Loucy (cell line): ENCODE measurements around the gene RSRC1.

Source experiments
- H2AFZ ChIP-seq: fragments of 200-600 bp; sonication (generic); 2 replicates; pipeline ENCODE4 v1.6.0; 2016; ENCODE audit warnings: antibody characterized with exemption, mild to moderate bottlenecking, low read length, moderate library complexity
- H3F3A ChIP-seq: fragments of 200-600 bp; 2 replicates; pipeline ENCODE4 v1.6.0; 2016; ENCODE audit warnings: antibody characterized with exemption, low read depth, mild to moderate bottlenecking
- H3K27me3 ChIP-seq: fragments of 200-600 bp; sonication (generic); 2 replicates; pipeline ENCODE4 v1.6.1; 2014; ENCODE audit warnings: low read length, mild to moderate bottlenecking; ENCODE audit not compliant: insufficient read depth, poor library complexity, severe bottlenecking
- H3K36me3 ChIP-seq: fragments of 200-600 bp; sonication (generic); 2 replicates; pipeline ENCODE4 v1.6.1; 2016; ENCODE audit warnings: low read length; ENCODE audit not compliant: insufficient read depth
- H3K4me1 ChIP-seq: fragments of 200-600 bp; sonication (generic); 2 replicates; pipeline ENCODE4 v1.5.1; 2014; ENCODE audit warnings: low read length, mild to moderate bottlenecking; ENCODE audit not compliant: insufficient read depth, poor library complexity, severe bottlenecking
- H3K4me2 ChIP-seq: fragments of 200-600 bp; sonication (generic); 2 replicates; pipeline ENCODE4 v1.6.0; 2014; ENCODE audit warnings: antibody characterized with exemption, low read length, low read depth, mild to moderate bottlenecking; ENCODE audit not compliant: poor library complexity, severe bottlenecking
- H3K4me3 ChIP-seq: fragments of 200-600 bp; sonication (generic); 2 replicates; pipeline ENCODE4 v1.5.1; 2014; ENCODE audit warnings: low read length, mild to moderate bottlenecking, mixed read lengths; ENCODE audit not compliant: poor library complexity, severe bottlenecking
- H3K79me2 ChIP-seq: fragments of 200-600 bp; sonication (generic); 2 replicates; pipeline ENCODE4 v1.6.1; 2014; ENCODE audit warnings: low read length; ENCODE audit not compliant: insufficient read depth
- H3K9ac ChIP-seq: fragments of 200-600 bp; sonication (generic); 2 replicates; pipeline ENCODE4 v1.6.0; 2014; ENCODE audit warnings: mild to moderate bottlenecking, low read depth, low read length, moderate library complexity; ENCODE audit not compliant: poor library complexity, severe bottlenecking
- H3K9me2 ChIP-seq: fragments of 200-600 bp; sonication (generic); replicated peaks from 2 replicates; pipeline ENCODE4 v1.6.1; 2016; ENCODE audit warnings: low read depth, low read length, mixed read lengths
- H3K9me3 ChIP-seq: fragments of 200-600 bp; sonication (generic); 2 replicates; pipeline ENCODE4 v1.6.1; 2014; ENCODE audit warnings: mild to moderate bottlenecking, antibody characterized with exemption, low read length, low read depth; ENCODE audit not compliant: insufficient read depth
- H4K20me1 ChIP-seq: fragments of 200-600 bp; sonication (generic); 2 replicates; pipeline ENCODE4 v1.6.0; 2014; ENCODE audit warnings: antibody characterized with exemption, low read length, mild to moderate bottlenecking; ENCODE audit not compliant: insufficient read depth, poor library complexity, severe bottlenecking
- EZH2phosphoT487 ChIP-seq: fragments of 200-600 bp; IDR thresholded peaks from 2 replicates; pipeline ENCODE4 v1.6.1; 2018; ENCODE audit warnings: antibody characterized with exemption, mild to moderate bottlenecking, moderate library complexity, borderline replicate concordance
- TF ChIP-seq, protein P1 (sequence below): fragments of 200-600 bp; sonication (generic); conservative IDR thresholded peaks from 2 replicates; pipeline ENCODE4 v1.5.1; 2014; ENCODE audit warnings: mild to moderate bottlenecking, antibody characterized with exemption, low read length

The RSRC1 gene

DNA sequence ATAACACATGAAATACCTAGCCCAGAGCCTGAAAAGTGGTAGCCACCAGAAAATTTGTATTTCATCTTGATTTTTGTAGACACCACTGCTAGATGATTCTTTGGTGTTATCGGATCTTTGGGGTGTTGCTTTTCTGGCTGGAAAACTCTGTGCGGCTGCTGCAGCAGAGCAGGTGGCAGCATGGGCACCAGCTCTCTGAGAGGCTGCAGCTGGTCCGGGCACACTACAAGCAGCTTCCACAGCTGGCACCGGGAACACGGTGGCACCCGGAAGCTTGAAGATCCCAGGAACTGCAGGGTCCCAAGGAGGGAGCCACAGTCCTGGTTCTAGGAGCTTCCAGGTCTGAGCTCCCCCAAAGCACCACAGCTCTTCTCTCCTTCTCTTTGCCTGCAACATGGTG lies 249.4 kb downstream of the RSRC1 start:
- Histone ChIP-seq H2AFZ (no peak overlapping the region), H3K4me3 (no peak overlapping the region), H3K4me1 (no peaks in the 10 kb centered on the region), H3K4me2 (no peak overlapping the region), H3K9me2 (no peaks in the 10 kb centered on the region), H3K9ac (no peak overlapping the region), H3K79me2 (no peaks in the 10 kb centered on the region), H3K9me3 (no peaks in the 10 kb centered on the region; the same call in 1 of the 2 replicates), H3F3A (no peaks in the 10 kb centered on the region; the same call in 1 of the 2 replicates), H3K36me3 (peaks cover 14% of the 10 kb centered on the region; the same call in 1 of the 2 replicates), H4K20me1 (no peaks in the 10 kb centered on the region), H3K27me3 (no peaks in the 10 kb centered on the region)
- no peak for TF ChIP-seq EZH2phosphoT487
- TF ChIP-seq, protein P1, sequence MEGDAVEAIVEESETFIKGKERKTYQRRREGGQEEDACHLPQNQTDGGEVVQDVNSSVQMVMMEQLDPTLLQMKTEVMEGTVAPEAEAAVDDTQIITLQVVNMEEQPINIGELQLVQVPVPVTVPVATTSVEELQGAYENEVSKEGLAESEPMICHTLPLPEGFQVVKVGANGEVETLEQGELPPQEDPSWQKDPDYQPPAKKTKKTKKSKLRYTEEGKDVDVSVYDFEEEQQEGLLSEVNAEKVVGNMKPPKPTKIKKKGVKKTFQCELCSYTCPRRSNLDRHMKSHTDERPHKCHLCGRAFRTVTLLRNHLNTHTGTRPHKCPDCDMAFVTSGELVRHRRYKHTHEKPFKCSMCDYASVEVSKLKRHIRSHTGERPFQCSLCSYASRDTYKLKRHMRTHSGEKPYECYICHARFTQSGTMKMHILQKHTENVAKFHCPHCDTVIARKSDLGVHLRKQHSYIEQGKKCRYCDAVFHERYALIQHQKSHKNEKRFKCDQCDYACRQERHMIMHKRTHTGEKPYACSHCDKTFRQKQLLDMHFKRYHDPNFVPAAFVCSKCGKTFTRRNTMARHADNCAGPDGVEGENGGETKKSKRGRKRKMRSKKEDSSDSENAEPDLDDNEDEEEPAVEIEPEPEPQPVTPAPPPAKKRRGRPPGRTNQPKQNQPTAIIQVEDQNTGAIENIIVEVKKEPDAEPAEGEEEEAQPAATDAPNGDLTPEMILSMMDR = no peak

DNA sequence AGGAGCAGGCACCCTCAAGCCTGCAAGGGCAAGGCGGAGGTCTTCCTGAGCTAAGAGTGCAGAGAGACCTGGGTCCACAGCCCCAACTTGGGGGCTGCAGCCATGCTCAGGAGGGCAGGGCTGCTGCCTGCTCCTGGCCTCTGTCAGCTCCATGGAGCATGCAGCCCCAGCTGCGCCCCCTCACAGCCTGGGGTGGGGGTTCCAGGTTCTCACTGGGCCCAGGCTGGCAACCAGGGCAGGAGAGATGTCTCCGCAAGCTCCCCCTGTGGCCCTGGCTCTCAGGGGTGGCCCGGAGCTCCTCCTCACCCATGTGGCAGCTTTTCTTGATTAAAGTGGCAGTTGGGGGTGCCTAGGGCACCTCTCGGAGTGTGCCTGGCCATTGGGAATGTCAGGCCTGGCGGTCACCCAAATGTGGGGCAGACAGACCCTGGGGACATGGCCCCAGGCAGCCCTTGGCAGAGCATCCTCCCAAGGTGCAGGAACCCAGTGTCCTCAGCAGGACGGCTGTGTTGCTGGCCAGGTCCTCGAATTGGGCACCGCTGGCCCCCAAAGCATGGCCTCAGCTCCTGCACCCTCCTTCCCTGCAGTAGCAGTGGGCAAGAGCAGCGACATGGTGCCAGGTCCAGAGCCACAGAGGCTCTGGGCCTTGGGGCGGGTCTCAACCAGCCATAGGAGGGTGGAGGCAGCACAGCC lies 251.0 kb downstream of the RSRC1 start:
- Histone ChIP-seq H3K79me2 (no peaks in the 10 kb centered on the region), H3K4me1 (no peaks in the 10 kb centered on the region), H3K4me3 (no peak overlapping the region), H4K20me1 (no peaks in the 10 kb centered on the region), H3K9me2 (no peaks in the 10 kb centered on the region), H2AFZ (no peak overlapping the region), H3K9me3 (no peaks in the 10 kb centered on the region; the same call in 1 of the 2 replicates), H3K36me3 (peaks cover 14% of the 10 kb centered on the region; the same call in 1 of the 2 replicates), H3K9ac (no peak overlapping the region), H3K4me2 (no peak overlapping the region), H3K27me3 (no peaks in the 10 kb centered on the region), H3F3A (no peaks in the 10 kb centered on the region; the same call in 1 of the 2 replicates)
- TF ChIP-seq EZH2phosphoT487 = no peak
- TF ChIP-seq, protein P1 = no peak

DNA sequence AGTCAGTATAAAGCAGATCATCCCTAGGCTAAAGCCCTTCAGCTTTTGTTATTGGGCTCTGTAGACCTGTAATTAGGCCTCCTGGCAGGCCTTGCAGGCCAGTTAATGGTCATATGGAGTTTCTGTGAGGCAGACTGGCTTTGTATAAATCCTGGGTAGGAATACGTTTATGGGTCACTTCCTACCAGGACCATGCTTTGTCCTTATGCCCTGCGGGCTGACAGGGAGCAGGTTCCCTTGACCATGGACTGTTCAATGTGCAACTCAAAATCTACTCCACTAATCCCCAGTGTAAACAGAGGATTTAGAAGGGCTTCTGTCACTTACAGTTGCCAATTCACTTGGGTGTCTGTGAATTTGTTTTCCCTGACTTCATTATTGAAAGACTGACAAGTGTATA lies 258.4 kb downstream of the RSRC1 start:
- no peaks in the 10 kb centered on the region for H3K36me3 ChIP-seq
- no peak overlapping the region for H3K4me2 ChIP-seq
- no peak overlapping the region for H3K4me3 ChIP-seq
- H4K20me1 ChIP-seq = no peaks in the 10 kb centered on the region
- H3K9ac ChIP-seq = no peak overlapping the region
- no peak overlapping the region for H2AFZ ChIP-seq
- no peaks in the 10 kb centered on the region for H3K4me1 ChIP-seq
- H3K79me2 ChIP-seq = no peaks in the 10 kb centered on the region
- H3K9me2 ChIP-seq = no peaks in the 10 kb centered on the region
- no peak for TF ChIP-seq EZH2phosphoT487
- H3K9me3 ChIP-seq = no peaks in the 10 kb centered on the region
- H3K27me3 ChIP-seq = no peaks in the 10 kb centered on the region
- no peaks in the 10 kb centered on the region for H3F3A ChIP-seq

DNA sequence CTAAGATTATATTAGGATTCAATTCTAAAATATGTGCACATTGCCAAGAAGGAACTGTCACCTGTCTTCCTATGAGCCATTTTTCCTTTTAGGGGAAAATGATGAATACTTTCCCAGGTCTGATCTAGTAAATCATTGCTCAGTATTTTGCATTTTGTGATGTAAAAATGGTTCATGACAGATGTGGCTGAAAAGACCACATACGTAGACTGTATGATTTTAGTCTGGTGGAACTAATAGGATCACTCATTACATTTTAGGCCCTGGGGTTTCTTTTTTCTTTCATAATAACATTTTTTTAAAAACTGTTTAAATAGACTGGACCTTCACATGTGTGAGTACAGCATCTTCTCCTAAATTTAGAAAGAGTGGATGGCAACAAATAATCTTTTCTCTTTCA lies 259.4 kb downstream of the RSRC1 start:
- Histone ChIP-seq H3K9me2 (no peaks in the 10 kb centered on the region), H3K9me3 (no peaks in the 10 kb centered on the region), H3K79me2 (no peaks in the 10 kb centered on the region), H3K4me1 (no peaks in the 10 kb centered on the region), H3F3A (no peaks in the 10 kb centered on the region), H3K27me3 (no peaks in the 10 kb centered on the region), H3K9ac (no peak overlapping the region), H2AFZ (no peak overlapping the region), H3K36me3 (no peaks in the 10 kb centered on the region), H4K20me1 (no peaks in the 10 kb centered on the region), H3K4me3 (no peak overlapping the region), H3K4me2 (no peak overlapping the region)
- TF ChIP-seq, protein P1 = no peak
- TF ChIP-seq EZH2phosphoT487 = no peak
